Pancreas (tissue), 10 donors: ENCODE data around the gene TBC1D4. TPM values are rescaled to one million over a fixed set of nuclear protein-coding genes. Genes with fewer than 3 reads are reported as not detected.

Source experiments
- ATAC-seq, 4 donors: fragments of 200-7000 bp; cut with Tn5 transposase; one replicate each; pipeline versions ENCODE4 v1.8.0 to v1.9.1; 2020; ENCODE audit warnings: mild to moderate bottlenecking in 4 of 4, moderate library complexity in 4 of 4
- DNase-seq, 6 donors: peaks; one replicate each; pipeline ENCODE4 v3.0.0-alpha.2; 2020
- FAIRE-seq: peaks from 2 replicates; lab custom pipeline; 2012; peaks lifted over from hg19 to GRCh38; lab: Jason Lieb, UNC
- H3K27ac ChIP-seq, 4 donors: fragments of 200-600 bp; sonication (generic); 1 replicate in 3 of 4; 2 replicates in 1 of 4; pipeline versions ENCODE4 v1.5.0 to v1.8.0; 2020
- H3K27me3 ChIP-seq, 4 donors: fragments of 200-600 bp; one replicate each; pipeline ENCODE4 v1.8.0; 2021
- H3K36me3 ChIP-seq, 3 donors: fragments of 200-600 bp; sonication (generic) in 1 of 3; one replicate each; pipeline versions ENCODE4 v1.5.0 to v1.8.0; 2020 to 2021
- H3K4me1 ChIP-seq, 3 donors: fragments of 200-600 bp; one replicate each; pipeline ENCODE4 v1.8.0; 2021
- H3K4me3 ChIP-seq, 4 donors: fragments of 200-600 bp; sonication (generic) in 2 of 4; one replicate each; pipeline versions ENCODE4 v1.5.0 to v1.8.0; 2020 to 2021
- H3K9me3 ChIP-seq, 4 donors: fragments of 200-600 bp; one replicate each; pipeline ENCODE4 v1.8.0; 2021
- WGBS, 2 donors: extraction: QIAGEN DNeasy Blood & Tissue Kit; methylation state at CpG; one replicate each; pipeline ENCODE4 v1.1.7; 2013; 5-methylcytosine and 5-hydroxymethylcytosine counted together
- intact Hi-C, 3 donors: fragments of 100-400 bp; cut with DNase I; formaldehyde crosslinking; loops; one replicate each; pipeline versions ENCODE4 v1.11.1 to v1.14.2; 2022
- polyA plus RNA-seq, 2 donors: library from polyadenylated mRNA; stranded (reverse); fragments of 200-250 nt; gene quantifications; one replicate each; pipeline ENCODE4 v1.2.3, GENCODE V29; 2013
- total RNA-seq, 6 donors: library from RNA; stranded (reverse); fragmentation: NEBNext Ultra II Directional in 4 of 6; extraction: Animal tissue kit (Norgen Biotek cat#: 25700) in 4 of 6; gene quantifications; one replicate each; pipeline versions ENCODE4 v1.2.1 to v1.2.4, GENCODE V29; 2021 to 2023
- TF ChIP-seq, protein P1 (sequence below), 4 donors: fragments of 200-600 bp; sonication (generic) in 3 of 4; IDR thresholded peaks; one replicate each; pipeline versions ENCODE4 v1.5.0 to v1.8.0; 2021; ENCODE audit warnings: antibody characterized with exemption in 4 of 4
- donor health status: healthy with polysubstance abuse.
- donor health status: DM: no; HTN: no; CAD: no; lungs with moderate emphysema.
- donor health status: DM: no; HTN: no; CAD: no.
- donor health status: control.
- donor health status: control.
- donor health status: Bipolar disorder and iron deficiency.
- donor health status: DM: yes; HTN: yes; CAD: no.
- donor health status: DM: no; HTN: no; CAD: no.
- donor health status: DM: no; HTN: no; CAD: no.
- donor health status: DM: yes; HTN: yes; CAD: no.

TBC1D4 gene
- total and polyA plus RNA-seq, 8 donors, result 8.2 to 19.7 (median 10.5) TPM

- H3K4me1 ChIP-seq, result no peaks in the 10 kb centered on the region
- 50 to 63% methylated on average over 1 of the region's 1 CpG for whole genome bisulfite sequencing, 2 donors
- TF ChIP-seq, protein P1, sequence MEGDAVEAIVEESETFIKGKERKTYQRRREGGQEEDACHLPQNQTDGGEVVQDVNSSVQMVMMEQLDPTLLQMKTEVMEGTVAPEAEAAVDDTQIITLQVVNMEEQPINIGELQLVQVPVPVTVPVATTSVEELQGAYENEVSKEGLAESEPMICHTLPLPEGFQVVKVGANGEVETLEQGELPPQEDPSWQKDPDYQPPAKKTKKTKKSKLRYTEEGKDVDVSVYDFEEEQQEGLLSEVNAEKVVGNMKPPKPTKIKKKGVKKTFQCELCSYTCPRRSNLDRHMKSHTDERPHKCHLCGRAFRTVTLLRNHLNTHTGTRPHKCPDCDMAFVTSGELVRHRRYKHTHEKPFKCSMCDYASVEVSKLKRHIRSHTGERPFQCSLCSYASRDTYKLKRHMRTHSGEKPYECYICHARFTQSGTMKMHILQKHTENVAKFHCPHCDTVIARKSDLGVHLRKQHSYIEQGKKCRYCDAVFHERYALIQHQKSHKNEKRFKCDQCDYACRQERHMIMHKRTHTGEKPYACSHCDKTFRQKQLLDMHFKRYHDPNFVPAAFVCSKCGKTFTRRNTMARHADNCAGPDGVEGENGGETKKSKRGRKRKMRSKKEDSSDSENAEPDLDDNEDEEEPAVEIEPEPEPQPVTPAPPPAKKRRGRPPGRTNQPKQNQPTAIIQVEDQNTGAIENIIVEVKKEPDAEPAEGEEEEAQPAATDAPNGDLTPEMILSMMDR (IDR thresholded peaks at IDR 0.05), result no peak
- FAIRE-seq, result no peak
- no peak overlapping the region for H3K4me3 ChIP-seq
- H3K27ac ChIP-seq, result no peak overlapping the region
- H3K9me3 ChIP-seq, result no peaks in the 10 kb centered on the region
- intact Hi-C loops, result no loop called here
- ATAC-seq, result no peak
- no peak for DNase-seq
- no peaks in the 10 kb centered on the region for H3K27me3 ChIP-seq
- H3K36me3 ChIP-seq, result peaks cover 0 to 2% (median 0%) of the 10 kb centered on the region in 3 donors
Measured at GRCh38 chr13:75324413-75324940, 157.5 kb downstream of the TBC1D4 start.

GRCh38 chr13:75321084-75321483 lies 160.9 kb downstream of the TBC1D4 start:
- ATAC-seq (no peak), DNase-seq (no peak), FAIRE-seq (no peak)
- Histone ChIP-seq H3K27me3 (no peaks in the 10 kb centered on the region), H3K4me3 (no peak overlapping the region), H3K4me1 (no peaks in the 10 kb centered on the region), H3K36me3 (peaks cover 0 to 2% (median 0%) of the 10 kb centered on the region in 3 donors), H3K27ac (no peak overlapping the region), H3K9me3 (no peaks in the 10 kb centered on the region)
- WGBS, 2 donors, result 96 to 97% methylated on average over 3 of the region's 3 CpGs
- intact Hi-C loops, result no loop called here
- TF ChIP-seq, protein P1 (IDR thresholded peaks at IDR 0.05), result no peak

DNA sequence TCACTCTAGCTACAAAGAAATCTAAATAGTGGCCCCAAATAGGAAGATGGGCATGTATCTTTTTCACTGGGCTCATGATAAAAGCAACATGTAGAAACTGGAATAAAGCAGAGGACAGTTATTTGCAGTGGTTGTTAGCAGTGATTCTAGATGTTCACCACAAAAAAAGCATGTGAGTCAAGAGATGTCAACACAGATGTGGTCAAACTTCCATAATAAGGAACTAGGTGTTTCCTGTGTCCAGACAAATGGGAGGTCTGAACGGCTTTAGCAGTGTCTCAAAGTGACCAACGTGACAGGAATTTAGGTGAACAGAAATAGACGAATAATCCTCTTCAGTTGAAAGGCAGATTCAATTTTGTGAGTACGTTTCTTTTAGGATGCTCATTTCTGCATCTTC lies 162.7 kb downstream of the TBC1D4 start:
- TF ChIP-seq, protein P1 (IDR thresholded peaks at IDR 0.05), result no peak
- Histone ChIP-seq H3K4me1 (no peaks in the 10 kb centered on the region), H3K4me3 (no peak overlapping the region), H3K27me3 (no peaks in the 10 kb centered on the region), H3K9me3 (no peaks in the 10 kb centered on the region), H3K36me3 (peaks cover 0 to 2% (median 0%) of the 10 kb centered on the region in 3 donors), H3K27ac (no peak overlapping the region)
- intact Hi-C loops, result no loop called here
- WGBS, 2 donors, result 87 to 96% methylated on average over 4 of the region's 4 CpGs
- ATAC-seq, result peak in 2 of 4 donors; percentile 30 to 37
- no peak for FAIRE-seq
- DNase-seq, result no peak

DNA sequence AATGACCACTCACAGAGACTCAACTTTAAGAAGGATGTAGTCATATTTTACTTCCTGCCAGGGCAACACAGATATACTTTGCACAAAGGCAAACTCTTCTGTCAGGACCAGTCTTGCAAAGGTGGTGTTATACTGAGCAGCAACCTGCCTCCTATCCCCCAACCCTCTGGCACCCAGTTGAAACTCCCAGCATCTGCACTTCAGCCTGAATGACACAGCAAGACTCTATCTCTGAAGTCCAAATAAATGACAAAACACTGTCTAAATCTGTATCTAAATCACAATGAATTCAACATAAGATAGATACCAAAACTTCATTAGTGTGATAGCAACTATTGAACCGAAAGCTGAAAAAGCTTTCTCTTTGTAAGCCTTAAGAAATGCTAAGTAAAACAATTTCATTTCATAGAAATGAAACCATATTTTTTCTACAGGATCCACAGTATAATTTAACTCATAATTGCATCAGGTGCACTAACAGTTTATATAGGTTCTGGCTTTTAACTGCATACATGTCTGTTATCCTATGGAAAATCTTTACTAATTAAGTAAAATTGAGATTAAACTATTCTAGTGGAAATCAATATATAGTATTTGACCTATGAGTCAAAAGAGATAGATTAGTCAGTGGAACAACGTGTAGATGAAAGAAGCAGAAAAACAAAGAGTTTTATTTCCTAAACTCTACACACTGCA lies 163.7 kb downstream of the TBC1D4 start:
- intact Hi-C loops, result no loop called here
- ATAC-seq (no peak), DNase-seq (no peak), FAIRE-seq (no peak)
- TF ChIP-seq, protein P1 (IDR thresholded peaks at IDR 0.05), result no peak
- Histone ChIP-seq H3K4me1 (no peaks in the 10 kb centered on the region), H3K27ac (no peak overlapping the region), H3K9me3 (no peaks in the 10 kb centered on the region), H3K27me3 (no peaks in the 10 kb centered on the region), H3K4me3 (no peak overlapping the region), H3K36me3 (no peaks in the 10 kb centered on the region)
- 72 to 78% methylated on average over 2 of the region's 2 CpGs for WGBS, 2 donors

- TF ChIP-seq, protein P1 (IDR thresholded peaks at IDR 0.05), result no peak
- 41 to 42% methylated on average over 1 of the region's 1 CpG for WGBS, 2 donors
- H3K27me3 ChIP-seq, result no peaks in the 10 kb centered on the region
- DNase-seq (no peak), FAIRE-seq (no peak), ATAC-seq (no peak)
- no peaks in the 10 kb centered on the region for H3K9me3 ChIP-seq
- H3K27ac ChIP-seq, result no peak overlapping the region
- H3K4me3 ChIP-seq, result no peak overlapping the region
- no peaks in the 10 kb centered on the region for H3K4me1 ChIP-seq
- intact Hi-C loops, result no loop called here
- H3K36me3 ChIP-seq, result no peaks in the 10 kb centered on the region
Measured at GRCh38 chr13:75316427-75316826, 165.5 kb downstream of the TBC1D4 start.
